Stimulated activated CD4-positive, alpha-beta T cell treated with anti-CD3 and anti-CD28 coated beads, TNF-alpha, amount 100 ng/mL, for 48 hours (primary cell): ENCODE data around the gene C1orf198.
"Not testable (repeated sequence)": the region's sequence is repeated elsewhere in the genome, so short reads cannot be mapped to it uniquely, and the experiment has no call there.

Experiments
- DNase-seq, 3 donors: peaks; one replicate each; pipeline ENCODE4 v3.0.0-alpha.2; 2020; ENCODE audit warnings: low read depth in 3 of 3

C1orf198 gene

GRCh38 chr1:230860617-230861384, 7.5 kb downstream of the C1orf198 start:
- no peak for DNase-seq

DNA sequence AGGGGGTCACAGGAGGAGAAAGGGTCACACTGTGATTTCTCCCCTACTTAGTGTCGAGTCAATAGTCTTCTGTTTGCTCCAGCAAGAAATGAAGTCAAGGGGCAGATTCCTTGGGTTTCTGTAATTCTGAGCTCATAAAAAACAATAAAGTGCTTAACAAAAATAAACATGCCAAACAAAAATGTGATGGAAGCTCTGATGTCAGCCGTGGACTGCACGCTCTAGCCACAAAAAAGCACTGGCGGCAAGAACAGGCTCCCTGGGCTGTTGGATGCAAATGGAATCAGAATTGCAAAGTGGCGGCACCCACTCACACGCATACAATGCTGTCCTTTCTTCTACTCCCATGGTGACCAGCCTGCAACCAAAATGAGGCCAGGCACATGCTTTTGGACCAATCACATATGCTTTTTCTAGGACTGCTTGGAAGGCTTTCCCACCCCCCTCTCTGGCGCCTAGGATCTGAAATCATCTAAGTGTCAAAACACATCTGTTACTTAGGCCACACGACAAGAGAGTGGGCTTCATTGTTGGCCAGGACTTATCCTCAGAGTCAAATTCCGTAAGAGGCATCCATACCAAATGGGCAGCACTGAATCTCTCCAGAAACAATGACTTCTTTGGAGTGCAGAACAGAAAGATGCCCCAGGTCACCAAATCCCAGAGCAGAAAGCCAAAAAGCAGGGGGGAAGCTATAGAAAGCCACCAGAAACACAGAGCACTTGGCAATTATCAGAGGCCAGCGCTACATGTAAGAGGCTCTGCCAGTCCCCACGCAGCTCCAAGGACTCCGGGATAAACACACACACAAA, 9.2 kb downstream of the C1orf198 start:
- no peak for DNase-seq

DNA sequence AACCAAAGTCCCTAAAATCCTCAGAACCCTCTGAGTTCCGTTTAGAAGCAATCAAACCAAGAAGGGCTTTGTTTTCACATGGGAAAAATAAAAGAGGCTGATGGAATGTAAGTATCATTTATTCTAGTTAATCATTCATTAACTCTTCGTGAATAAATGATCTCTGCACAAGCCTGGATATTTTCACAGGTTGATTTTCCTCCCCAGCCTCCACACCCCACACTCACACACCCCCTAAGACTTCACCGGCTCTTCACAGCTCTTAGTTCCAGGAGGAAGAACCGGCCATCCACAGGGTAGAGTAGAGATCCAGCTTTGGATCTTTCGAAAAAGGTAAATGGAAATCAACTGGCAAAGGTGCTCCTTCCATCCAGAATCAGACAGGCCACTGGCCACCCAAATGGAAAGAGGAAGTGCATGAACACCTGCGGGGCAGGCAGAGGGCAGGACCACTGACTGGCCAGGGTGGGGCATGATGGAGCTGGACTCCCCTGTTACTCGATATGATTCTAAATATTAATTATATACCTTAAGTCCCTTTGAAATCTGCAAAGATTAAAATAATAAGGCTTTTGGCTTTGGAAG, 10.0 kb downstream of the C1orf198 start:
- no peak for DNase-seq

DNA sequence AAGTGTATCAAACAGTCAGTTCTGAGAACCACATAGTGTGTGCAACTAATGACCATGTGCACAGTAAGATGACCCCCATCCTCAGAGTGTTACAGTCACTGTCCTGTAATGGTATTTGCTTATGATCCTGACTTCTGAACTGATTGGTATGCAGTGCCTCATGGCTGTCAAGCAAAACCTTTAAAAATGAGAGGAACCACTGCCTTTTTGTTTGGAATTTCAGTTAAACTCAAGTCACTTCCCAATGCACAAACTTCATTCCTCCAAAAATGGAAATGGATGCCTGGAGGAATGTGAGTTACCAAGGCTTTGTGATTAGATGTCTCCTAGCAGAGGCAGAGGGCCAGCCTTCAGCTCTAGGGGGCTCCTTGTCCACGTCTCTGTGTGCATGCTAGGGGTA, 10.5 kb downstream of the C1orf198 start:
- no peak for DNase-seq

DNA sequence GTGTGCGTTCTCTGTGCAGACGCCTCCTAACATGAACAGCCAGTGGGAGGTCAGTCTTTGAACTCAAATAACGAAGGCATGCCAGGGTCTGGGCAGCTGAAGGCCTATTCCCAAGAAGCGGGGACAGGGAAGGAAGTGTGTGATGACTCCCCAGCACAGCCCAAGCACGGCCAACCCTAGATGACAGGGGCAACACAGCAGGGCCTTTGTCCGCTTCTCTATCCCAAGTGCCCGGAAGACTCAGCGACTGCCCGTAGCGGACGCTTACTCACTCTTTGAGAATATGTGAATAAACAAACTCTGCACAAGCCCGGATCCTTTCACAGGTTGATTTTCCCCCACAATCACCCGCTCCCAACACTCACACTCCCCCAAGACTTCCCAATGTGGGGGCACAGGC, 11.2 kb downstream of the C1orf198 start:
- DNase-seq: no peak

- no peak for DNase-seq
Measured at GRCh38 chr1:230855886-230856285, 12.4 kb downstream of the C1orf198 start.

DNA sequence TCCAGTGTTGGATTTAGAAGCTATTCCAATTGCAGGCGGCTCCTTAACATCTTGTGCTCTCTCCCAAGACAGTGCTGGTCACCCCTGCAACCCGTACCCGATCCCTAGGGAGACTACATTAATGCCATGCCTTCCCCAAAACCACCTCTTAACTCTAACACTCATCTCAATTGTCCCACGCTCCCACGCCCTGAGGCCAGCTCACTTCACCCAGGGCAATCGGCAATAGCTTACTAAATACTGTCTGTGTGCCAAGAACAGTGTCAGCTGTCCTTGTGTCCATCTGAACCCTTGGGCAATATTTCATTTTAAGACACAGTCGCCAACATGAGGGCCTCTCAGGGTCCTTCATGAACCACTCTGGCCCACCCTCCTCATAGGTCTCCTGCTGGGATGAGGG, 13.9 kb downstream of the C1orf198 start:
- DNase-seq: no peak

GRCh38 chr1:230853731-230854130, 14.6 kb downstream of the C1orf198 start:
- no peak for DNase-seq

DNA sequence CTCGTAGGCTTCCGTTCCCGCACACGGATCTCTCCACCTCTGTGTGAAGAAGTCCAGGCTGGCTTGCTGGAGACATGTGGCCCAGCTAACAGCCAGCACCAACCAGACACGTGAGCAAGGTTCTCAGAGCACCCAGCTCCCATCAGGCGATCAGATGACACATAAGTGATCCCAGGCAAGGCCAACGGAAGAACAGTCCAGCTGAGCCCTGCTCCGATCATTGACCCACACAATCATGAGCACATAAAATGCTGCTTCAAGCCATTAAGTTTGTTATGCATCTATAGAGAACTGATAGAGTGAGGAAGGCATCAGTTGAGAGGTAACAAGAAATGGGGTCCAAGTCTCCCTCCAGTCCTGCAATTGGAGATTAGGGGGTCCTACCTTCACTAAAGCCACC, 15.4 kb downstream of the C1orf198 start:
- DNase-seq: no peak

- DNase-seq: no peak
Measured at GRCh38 chr1:230851291-230851691, 17.0 kb downstream of the C1orf198 start.

GRCh38 chr1:230850547-230850946, 17.8 kb downstream of the C1orf198 start:
- no peak for DNase-seq

GRCh38 chr1:230849451-230850224, 18.7 kb downstream of the C1orf198 start:
- no peak for DNase-seq

- DNase-seq: no peak
Measured at GRCh38 chr1:230848235-230848634, 20.1 kb downstream of the C1orf198 start.

DNA sequence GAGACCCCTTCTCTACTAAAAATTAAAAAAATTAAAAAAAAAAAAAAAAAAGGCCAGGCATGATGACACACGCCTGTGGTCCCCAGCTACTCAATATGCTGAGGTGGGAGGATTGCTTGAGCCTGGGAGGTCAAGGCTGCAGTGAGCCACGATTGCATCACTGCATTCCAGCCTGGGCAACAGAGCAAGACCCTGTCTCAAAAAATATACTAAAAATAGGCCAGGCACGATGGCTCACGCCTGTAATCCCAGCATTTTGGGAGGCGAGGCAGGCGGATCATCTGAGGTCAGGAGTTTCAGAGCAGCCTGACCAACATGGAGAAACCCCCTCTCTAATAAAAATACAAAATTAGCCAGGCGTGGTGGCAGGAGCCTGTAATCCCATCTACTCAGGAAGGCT, 23.1 kb downstream of the C1orf198 start:
- DNase-seq: not testable (repeated sequence)

- no peak for DNase-seq
Measured at GRCh38 chr1:230844561-230844960, 23.8 kb downstream of the C1orf198 start.

- DNase-seq: no peak
Measured at GRCh38 chr1:230843503-230844309, 24.6 kb downstream of the C1orf198 start.

GRCh38 chr1:230842801-230843200, 25.5 kb downstream of the C1orf198 start:
- no peak for DNase-seq

DNA sequence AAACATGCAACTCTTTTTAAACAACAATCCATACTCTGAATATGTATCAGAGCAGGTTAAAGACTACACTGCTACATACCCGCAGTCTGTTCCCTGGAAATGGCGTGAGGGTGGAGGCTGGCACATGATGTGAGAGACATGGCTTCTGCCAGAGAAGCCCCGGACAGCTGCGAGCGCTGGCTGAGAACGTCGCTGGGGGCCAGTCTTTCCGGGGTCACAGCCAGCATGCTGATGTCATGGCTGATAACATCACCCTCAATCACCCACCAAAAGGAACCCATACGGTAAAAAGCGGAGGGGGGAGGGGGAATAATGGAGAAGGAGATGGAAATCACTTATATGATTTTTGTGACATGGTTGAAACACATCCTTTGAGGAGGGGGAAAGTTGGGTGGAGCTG, 29.1 kb downstream of the C1orf198 start:
- DNase-seq: no peak

DNA sequence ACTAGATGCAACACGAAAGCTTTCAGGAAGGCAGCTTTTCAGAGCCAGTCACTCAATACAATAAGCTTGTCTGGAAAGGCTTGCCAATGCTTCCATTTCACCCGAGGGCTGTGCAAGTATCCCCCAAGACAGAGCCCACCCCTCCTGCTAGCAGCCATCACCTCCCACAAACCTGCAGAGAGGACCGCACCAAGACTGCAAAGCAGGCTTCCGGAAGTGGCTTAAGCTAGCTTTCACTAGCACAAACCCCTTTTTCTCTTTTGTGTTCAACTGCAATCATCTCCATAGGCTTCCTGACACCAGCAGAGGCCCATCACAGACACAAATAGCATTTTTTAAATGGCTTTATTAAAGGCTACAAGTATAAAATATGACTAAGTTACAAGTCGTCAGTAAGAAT, 31.5 kb downstream of the C1orf198 start:
- no peak for DNase-seq

DNA sequence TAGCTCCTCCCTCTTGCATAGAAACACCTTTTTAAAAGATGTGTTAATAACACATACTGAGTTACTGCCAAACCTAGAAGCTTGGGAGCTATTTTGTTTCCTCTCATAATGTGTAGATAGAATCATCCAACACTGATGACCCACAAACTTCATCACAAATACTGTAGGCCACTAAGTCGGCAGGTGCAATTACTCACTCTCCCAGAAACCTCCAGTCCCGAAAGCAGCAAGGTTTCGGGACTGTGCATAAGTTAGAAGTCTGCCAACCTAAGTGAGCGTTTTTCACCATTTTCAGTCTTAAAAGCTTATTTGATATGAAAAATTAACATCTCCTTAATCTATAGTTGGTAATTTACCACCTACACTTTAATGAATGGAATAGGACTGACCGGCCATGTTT, 32.0 kb downstream of the C1orf198 start:
- DNase-seq: no peak

DNA sequence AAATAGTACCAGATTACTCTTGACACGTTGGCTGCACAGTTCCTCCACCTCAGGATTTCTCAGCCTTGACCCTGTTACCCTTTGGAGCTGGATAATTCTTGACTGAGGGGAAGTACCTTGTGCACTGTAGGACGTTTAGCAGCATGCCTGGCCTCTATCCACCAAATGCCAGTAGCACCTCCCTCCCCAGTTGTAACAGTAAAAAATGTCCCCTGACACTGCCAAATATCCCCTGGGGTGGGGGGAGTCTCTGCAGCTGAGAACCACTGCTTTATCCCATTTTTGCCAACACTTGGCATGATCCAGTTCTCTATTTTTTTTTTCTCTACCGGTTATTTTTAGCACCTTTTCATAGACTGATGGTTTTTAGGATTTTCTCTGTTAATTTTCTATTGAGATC, 34.0 kb downstream of the C1orf198 start:
- DNase-seq: no peak
